ENCODE data around the gene SDR42E2.

- TF ChIP-seq EZH2 (IDR thresholded peaks at IDR 0.05; ENCODE audit: borderline replicate concordance, insufficient read depth, low read depth, low read length, poor library complexity, severe bottlenecking) (no peak), CTCF (IDR thresholded peaks at IDR 0.05) (no peak)
Observed at GRCh38 chr16:22222998-22223397, 60.7 kb downstream of the SDR42E2 start.
